Mammary epithelial cell (primary cell): Measurements from ENCODE around the gene PHOSPHO2.

Experiments
- CTCF ChIP-seq, 2 donors: IDR thresholded peaks in 1 of 2; conservative IDR thresholded peaks in 1 of 2; 2 replicates each; pipeline ENCODE4 v1.5.1; 2011 to 2012; ENCODE audit warnings: inconsistent platforms in 2 of 2, low read length in 2 of 2, mild to moderate bottlenecking in 2 of 2, control low read depth in 1 of 2, low read depth in 1 of 2; ENCODE audit not compliant: insufficient read depth in 1 of 2; ENCODE audit errors: extremely low read depth in 1 of 2
- EZH2 ChIP-seq: IDR thresholded peaks from 2 replicates; pipeline ENCODE4 v1.6.1; 2012; ENCODE audit warnings: low read length, inconsistent platforms, borderline replicate concordance

GRCh38 chr2:169661265-169661664 lies 33.0 kb upstream of the PHOSPHO2 start:
- TF ChIP-seq CTCF (conservative IDR thresholded peaks at IDR 0.05 in 1 of 2, IDR thresholded peaks at IDR 0.05 in 1 of 2; ENCODE audit: extremely low read depth in 1 of 2, insufficient read depth in 1 of 2, low read depth in 1 of 2, low read length in 2 of 2) (no peak), EZH2 (no peak)
